TTC549 (cell line): ENCODE results near the gene CD93.

Experiments used
- FAIRE-seq: peaks from 2 replicates; lab custom pipeline; 2012; peaks lifted over from hg19 to GRCh38; lab: Jason Lieb, UNC

Gene CD93

GRCh38 chr20:23086056-23086566 is at the start of gene CD93:
CD93 (minus strand) TSS chr20:23086324; CDS start chr20:23086192, 132 bp downstream.
- no peak for FAIRE-seq

GRCh38 chr20:23133560-23133998 is 47.5 kb upstream of the CD93 start:
- FAIRE-seq: no peak

- no peak for FAIRE-seq
These were observed 46.9 kb upstream of the CD93 start for GRCh38 chr20:23132930-23133559.

- no peak for FAIRE-seq
These were observed 46.3 kb upstream of the CD93 start for GRCh38 chr20:23132293-23132929.

GRCh38 chr20:23131766-23132165 is 45.6 kb upstream of the CD93 start:
- no peak for FAIRE-seq

- no peak for FAIRE-seq
These were observed 44.6 kb upstream of the CD93 start for GRCh38 chr20:23130622-23131140.

- no peak for FAIRE-seq
These were observed 43.9 kb upstream of the CD93 start for GRCh38 chr20:23129891-23130621.

GRCh38 chr20:23129266-23129665 is 43.1 kb upstream of the CD93 start:
- no peak for FAIRE-seq

GRCh38 chr20:23128461-23129125 is 42.5 kb upstream of the CD93 start:
- FAIRE-seq: no peak

- FAIRE-seq: no peak
These were observed 41.6 kb upstream of the CD93 start for GRCh38 chr20:23127506-23128279.

GRCh38 chr20:23126281-23127061 is 40.3 kb upstream of the CD93 start:
- FAIRE-seq: no peak

- no peak for FAIRE-seq
These were observed 39.6 kb upstream of the CD93 start for GRCh38 chr20:23125625-23126191.

- FAIRE-seq: no peak
These were observed 39.0 kb upstream of the CD93 start for GRCh38 chr20:23125159-23125558.

- FAIRE-seq: no peak
These were observed 37.8 kb upstream of the CD93 start for GRCh38 chr20:23123886-23124285.

GRCh38 chr20:23122796-23123655 is 36.9 kb upstream of the CD93 start:
- no peak for FAIRE-seq

- FAIRE-seq: no peak
These were observed 36.2 kb upstream of the CD93 start for GRCh38 chr20:23122321-23122720.

- no peak for FAIRE-seq
These were observed 35.7 kb upstream of the CD93 start for GRCh38 chr20:23121751-23122320.

- no peak for FAIRE-seq
These were observed 35.0 kb upstream of the CD93 start for GRCh38 chr20:23120936-23121750.
